HepG2 (cell line): Measurements from ENCODE around the gene TMEM143. TPM values are rescaled to one million over a fixed set of nuclear protein-coding genes. Genes with fewer than 3 reads are reported as not detected.

Source experiments
- ERF ChIP-seq: IDR thresholded peaks from 2 replicates; pipeline ENCODE4 v1.6.1; 2018; ENCODE audit warnings: missing biosample characterization, missing genetic modification reagents
- HDAC1 ChIP-seq: sonication (generic); formaldehyde crosslinking; IDR thresholded peaks from 2 replicates; pipeline ENCODE4 v1.5.1; 2020; ENCODE audit warnings: mild to moderate bottlenecking, missing genetic modification reagents
- HDAC6 ChIP-seq: fragments of 200-600 bp; sonication (generic); IDR thresholded peaks from 2 replicates; pipeline ENCODE4 v1.7.0; 2017; ENCODE audit warnings: mild to moderate bottlenecking, antibody characterized with exemption, low read length, low read depth
- TCF7L2 ChIP-seq: IDR thresholded peaks from 2 replicates; pipeline ENCODE4 v1.6.1; 2011; ENCODE audit warnings: mild to moderate bottlenecking, low read depth, low read length, moderate library complexity
- ZFX ChIP-seq: sonication (generic); formaldehyde crosslinking; IDR thresholded peaks from 2 replicates; pipeline ENCODE4 v1.4.0; 2020; ENCODE audit warnings: mild to moderate bottlenecking, low read depth, missing genetic modification reagents, moderate library complexity
- ZNF33B ChIP-seq: sonication (generic); formaldehyde crosslinking; IDR thresholded peaks from 2 replicates; pipeline ENCODE4 v1.5.1; 2020; ENCODE audit warnings: mild to moderate bottlenecking, missing genetic modification reagents
- ZNF44 ChIP-seq: sonication (generic); formaldehyde crosslinking; IDR thresholded peaks from 2 replicates; pipeline ENCODE4 v1.5.1; 2020; ENCODE audit warnings: mild to moderate bottlenecking, missing genetic modification reagents
- ZNF790 ChIP-seq: sonication (generic); formaldehyde crosslinking; IDR thresholded peaks from 2 replicates; pipeline ENCODE4 v1.8.0; 2022; ENCODE audit warnings: missing genetic modification reagents, mild to moderate bottlenecking, borderline replicate concordance
- ZNF850 ChIP-seq: sonication (generic); formaldehyde crosslinking; conservative IDR thresholded peaks from 2 replicates; pipeline ENCODE4 v1.9.0; 2021; ENCODE audit warnings: mild to moderate bottlenecking, missing genetic modification reagents
- polyA plus RNA-seq, 8 experiments: library from polyadenylated mRNA; depleted of rRNA in 3 of 8; stranded (reverse) in 7 of 8; unstranded in 1 of 8; fragments of >200 nt; fragmentation: Illumina TruSeq in 4 of 8; extraction: Trizol in 4 of 8; gene quantifications; 2 replicates each; pipeline versions ENCODE4 v1.2.1 to v1.2.3, GENCODE V29; 2011 to 2016; ENCODE audit warnings: low read depth in 4 of 8, missing spikeins in 1 of 8, mixed read lengths in 1 of 8; ENCODE audit not compliant: insufficient read depth in 1 of 8
- total RNA-seq, 5 experiments: library from RNA; depleted of rRNA; stranded (reverse); fragments of >200 nt; fragmentation: Illumina TruSeq; extraction: Trizol; gene quantifications; 2 replicates each; pipeline ENCODE4 v1.2.3, GENCODE V29; 2016; ENCODE audit warnings: low read depth in 1 of 5
- TF ChIP-seq, protein P1 (sequence below): sonication (generic); formaldehyde crosslinking; IDR thresholded peaks from 2 replicates; pipeline ENCODE4 v1.4.0; 2020; ENCODE audit warnings: missing genetic modification reagents, borderline replicate concordance
- TF ChIP-seq, protein P2 (sequence below): sonication (generic); formaldehyde crosslinking; IDR thresholded peaks from 2 replicates; pipeline ENCODE4 v1.5.0; 2020; ENCODE audit warnings: missing genetic modification reagents
- TF ChIP-seq, protein P3 (sequence below): sonication (generic); formaldehyde crosslinking; IDR thresholded peaks from 2 replicates; pipeline ENCODE4 v1.5.0; 2020; ENCODE audit warnings: mild to moderate bottlenecking, missing genetic modification reagents, borderline replicate concordance
- TF ChIP-seq, protein P4 (sequence below): sonication (generic); formaldehyde crosslinking; IDR thresholded peaks from 2 replicates; pipeline ENCODE4 v1.5.1; 2020; ENCODE audit warnings: missing genetic modification reagents, mild to moderate bottlenecking, borderline replicate concordance
- TF ChIP-seq, protein P5 (sequence below): sonication (generic); formaldehyde crosslinking; IDR thresholded peaks from 2 replicates; pipeline ENCODE4 v1.5.0; 2020; ENCODE audit warnings: mild to moderate bottlenecking, missing genetic modification reagents
- TF ChIP-seq, protein P6 (sequence below): IDR thresholded peaks from 2 replicates; pipeline ENCODE4 v1.6.1; 2018; ENCODE audit warnings: missing genetic modification reagents, mild to moderate bottlenecking, missing compliant biosample characterization

The TMEM143 gene
- total and polyA plus RNA-seq, 2 of the 13 experiments (the other 11 are each of a cell fraction or from before 2014, with no cell fraction given) = 7.7 to 11.3 TPM

DNA sequence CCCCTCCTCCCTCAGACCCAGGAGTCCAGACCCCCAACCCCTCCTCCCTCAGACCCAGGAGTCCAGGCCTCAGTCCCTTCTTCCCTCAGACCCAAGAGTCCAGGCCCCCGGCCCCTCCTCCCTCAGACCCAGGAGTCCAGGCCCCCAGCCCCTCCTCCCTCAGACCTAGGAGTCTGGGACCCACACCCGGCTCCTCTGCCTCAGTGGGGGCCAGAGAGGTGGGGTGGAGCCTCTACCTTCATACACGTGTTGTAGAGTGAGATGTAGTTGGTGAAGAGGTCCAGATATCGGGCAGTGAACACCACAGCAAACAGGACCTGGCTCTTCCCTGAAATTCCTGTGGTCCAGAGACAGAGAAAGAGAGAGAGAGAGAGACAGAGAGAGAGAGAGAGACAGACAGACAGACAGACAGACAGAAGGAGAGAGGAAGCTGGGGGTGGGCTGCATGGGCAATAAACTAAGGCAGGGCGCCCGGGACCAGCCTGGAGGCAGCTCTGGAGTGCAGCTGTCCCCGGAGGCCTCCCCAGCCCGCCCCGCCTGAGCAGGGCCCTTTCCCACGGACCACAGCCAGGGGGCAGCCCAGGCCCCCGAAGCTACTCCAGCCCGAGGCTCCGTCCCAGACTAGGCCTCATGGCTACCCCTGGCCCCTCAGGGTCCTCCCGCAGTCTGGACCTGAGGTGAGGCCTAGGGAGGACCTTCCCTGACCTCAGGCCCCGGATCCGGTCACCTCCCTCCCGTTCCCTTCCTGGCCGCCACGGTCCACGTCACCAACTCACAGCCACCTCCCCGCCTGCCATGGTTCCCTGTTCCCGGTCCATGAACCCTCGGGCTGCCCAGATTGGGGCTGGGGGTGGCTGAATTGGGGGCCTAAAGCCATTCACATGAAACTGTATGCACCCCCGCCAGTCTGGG is 26.7 kb upstream of the TMEM143 start (continued):
- TF ChIP-seq, protein P1, sequence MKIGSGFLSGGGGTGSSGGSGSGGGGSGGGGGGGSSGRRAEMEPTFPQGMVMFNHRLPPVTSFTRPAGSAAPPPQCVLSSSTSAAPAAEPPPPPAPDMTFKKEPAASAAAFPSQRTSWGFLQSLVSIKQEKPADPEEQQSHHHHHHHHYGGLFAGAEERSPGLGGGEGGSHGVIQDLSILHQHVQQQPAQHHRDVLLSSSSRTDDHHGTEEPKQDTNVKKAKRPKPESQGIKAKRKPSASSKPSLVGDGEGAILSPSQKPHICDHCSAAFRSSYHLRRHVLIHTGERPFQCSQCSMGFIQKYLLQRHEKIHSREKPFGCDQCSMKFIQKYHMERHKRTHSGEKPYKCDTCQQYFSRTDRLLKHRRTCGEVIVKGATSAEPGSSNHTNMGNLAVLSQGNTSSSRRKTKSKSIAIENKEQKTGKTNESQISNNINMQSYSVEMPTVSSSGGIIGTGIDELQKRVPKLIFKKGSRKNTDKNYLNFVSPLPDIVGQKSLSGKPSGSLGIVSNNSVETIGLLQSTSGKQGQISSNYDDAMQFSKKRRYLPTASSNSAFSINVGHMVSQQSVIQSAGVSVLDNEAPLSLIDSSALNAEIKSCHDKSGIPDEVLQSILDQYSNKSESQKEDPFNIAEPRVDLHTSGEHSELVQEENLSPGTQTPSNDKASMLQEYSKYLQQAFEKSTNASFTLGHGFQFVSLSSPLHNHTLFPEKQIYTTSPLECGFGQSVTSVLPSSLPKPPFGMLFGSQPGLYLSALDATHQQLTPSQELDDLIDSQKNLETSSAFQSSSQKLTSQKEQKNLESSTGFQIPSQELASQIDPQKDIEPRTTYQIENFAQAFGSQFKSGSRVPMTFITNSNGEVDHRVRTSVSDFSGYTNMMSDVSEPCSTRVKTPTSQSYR (CRISPR knock-in tag) = 0 out of 2 replicates have a peak, but pooled peaks have one; percentile 29
- TF ChIP-seq, protein P2, sequence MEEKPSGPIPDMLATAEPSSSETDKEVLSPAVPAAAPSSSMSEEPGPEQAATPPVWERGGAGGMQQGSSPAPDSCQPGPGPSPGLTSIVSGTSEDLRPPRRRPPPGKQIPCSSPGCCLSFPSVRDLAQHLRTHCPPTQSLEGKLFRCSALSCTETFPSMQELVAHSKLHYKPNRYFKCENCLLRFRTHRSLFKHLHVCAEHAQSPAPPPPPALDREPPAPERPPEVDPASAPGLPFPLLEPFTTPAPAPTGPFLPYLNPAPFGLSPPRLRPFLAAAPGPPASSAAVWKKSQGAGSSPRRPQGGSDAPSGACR (CRISPR knock-in tag) = peak; percentile 78; the same call in 1 of the 2 replicates
- no peak for TF ChIP-seq TCF7L2
- peak; percentile 64; the same call in 1 of the 2 replicates for TF ChIP-seq HDAC1 (CRISPR knock-in tag)
- TF ChIP-seq, protein P3, sequence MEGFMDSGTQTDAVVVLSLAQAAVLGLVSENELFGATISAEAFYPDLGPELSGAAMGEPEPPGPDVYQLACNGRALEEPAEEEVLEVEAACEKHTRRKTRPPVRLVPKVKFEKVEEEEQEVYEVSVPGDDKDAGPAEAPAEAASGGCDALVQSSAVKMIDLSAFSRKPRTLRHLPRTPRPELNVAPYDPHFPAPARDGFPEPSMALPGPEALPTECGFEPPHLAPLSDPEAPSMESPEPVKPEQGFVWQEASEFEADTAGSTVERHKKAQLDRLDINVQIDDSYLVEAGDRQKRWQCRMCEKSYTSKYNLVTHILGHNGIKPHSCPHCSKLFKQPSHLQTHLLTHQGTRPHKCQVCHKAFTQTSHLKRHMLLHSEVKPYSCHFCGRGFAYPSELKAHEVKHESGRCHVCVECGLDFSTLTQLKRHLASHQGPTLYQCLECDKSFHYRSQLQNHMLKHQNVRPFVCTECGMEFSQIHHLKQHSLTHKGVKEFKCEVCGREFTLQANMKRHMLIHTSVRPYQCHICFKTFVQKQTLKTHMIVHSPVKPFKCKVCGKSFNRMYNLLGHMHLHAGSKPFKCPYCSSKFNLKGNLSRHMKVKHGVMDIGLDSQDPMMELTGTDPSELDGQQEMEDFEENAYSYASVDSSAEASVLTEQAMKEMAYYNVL = no peak
- TF ChIP-seq, protein P4, sequence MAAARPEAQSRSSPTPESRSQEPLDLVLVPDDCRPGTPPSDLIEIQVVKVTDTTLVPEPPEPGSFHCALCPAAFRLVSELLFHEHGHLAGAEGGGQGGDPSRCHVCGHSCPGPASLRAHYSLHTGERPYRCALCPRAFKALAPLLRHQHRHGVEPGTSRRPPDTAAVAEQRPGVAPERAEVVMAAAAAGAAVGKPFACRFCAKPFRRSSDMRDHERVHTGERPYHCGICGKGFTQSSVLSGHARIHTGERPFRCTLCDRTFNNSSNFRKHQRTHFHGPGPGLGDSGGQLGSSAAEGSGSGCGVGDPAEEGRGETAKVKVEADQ (CRISPR knock-in tag) = no peak
- TF ChIP-seq, protein P5, sequence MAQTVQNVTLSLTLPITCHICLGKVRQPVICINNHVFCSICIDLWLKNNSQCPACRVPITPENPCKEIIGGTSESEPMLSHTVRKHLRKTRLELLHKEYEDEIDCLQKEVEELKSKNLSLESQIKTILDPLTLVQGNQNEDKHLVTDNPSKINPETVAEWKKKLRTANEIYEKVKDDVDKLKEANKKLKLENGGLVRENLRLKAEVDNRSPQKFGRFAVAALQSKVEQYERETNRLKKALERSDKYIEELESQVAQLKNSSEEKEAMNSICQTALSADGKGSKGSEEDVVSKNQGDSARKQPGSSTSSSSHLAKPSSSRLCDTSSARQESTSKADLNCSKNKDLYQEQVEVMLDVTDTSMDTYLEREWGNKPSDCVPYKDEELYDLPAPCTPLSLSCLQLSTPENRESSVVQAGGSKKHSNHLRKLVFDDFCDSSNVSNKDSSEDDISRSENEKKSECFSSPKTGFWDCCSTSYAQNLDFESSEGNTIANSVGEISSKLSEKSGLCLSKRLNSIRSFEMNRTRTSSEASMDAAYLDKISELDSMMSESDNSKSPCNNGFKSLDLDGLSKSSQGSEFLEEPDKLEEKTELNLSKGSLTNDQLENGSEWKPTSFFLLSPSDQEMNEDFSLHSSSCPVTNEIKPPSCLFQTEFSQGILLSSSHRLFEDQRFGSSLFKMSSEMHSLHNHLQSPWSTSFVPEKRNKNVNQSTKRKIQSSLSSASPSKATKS (CRISPR knock-in tag) = no peak; the same call in 1 of the 2 replicates
- TF ChIP-seq ZNF44 (CRISPR knock-in tag) = no peak
- no peak for TF ChIP-seq ERF (CRISPR knock-in tag)
- TF ChIP-seq ZNF790 (CRISPR knock-in tag) = peak; percentile 28; the same call in 1 of the 2 replicates
- peak; percentile 100 for TF ChIP-seq ZFX (CRISPR knock-in tag)
- TF ChIP-seq, protein P6, sequence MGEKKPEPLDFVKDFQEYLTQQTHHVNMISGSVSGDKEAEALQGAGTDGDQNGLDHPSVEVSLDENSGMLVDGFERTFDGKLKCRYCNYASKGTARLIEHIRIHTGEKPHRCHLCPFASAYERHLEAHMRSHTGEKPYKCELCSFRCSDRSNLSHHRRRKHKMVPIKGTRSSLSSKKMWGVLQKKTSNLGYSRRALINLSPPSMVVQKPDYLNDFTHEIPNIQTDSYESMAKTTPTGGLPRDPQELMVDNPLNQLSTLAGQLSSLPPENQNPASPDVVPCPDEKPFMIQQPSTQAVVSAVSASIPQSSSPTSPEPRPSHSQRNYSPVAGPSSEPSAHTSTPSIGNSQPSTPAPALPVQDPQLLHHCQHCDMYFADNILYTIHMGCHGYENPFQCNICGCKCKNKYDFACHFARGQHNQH (CRISPR knock-in tag) = no peak
- TF ChIP-seq ZNF33B (CRISPR knock-in tag) = no peak
- no peak for TF ChIP-seq ZNF850 (CRISPR knock-in tag)
- TF ChIP-seq HDAC6 = no peak
